A549 (cell line): ENCODE results near the gene GLIS1. TPM values are rescaled to one million over a fixed set of nuclear protein-coding genes. Genes with fewer than 3 reads are reported as not detected.

Experiments used
- ATAC-seq, 2 experiments: fragments of 200-7000 bp in 1 of 2; fragments of >200 bp in 1 of 2; cut with Nextera tagmentation in 1 of 2; cut with Tn5 transposase in 1 of 2; 3 replicates each; pipeline versions ENCODE4 v1.8.0 to v1.9.1; 2018 to 2020; ENCODE audit warnings: mild to moderate bottlenecking in 1 of 2, moderate library complexity in 1 of 2
- CTCF ChIA-PET: fragments of 300-600 bp; sonication (Branson Sonifier 250); formaldehyde crosslinking; extraction: SDS; loops from one replicate; lab custom pipeline; 2021; ENCODE audit warnings: antibody characterized with exemption, inconsistent platforms; lab: Yijun Ruan, JAX
- POLR2A ChIA-PET: fragments of 350-600 bp; formaldehyde crosslinking; extraction: SDS; loops from one replicate; lab custom pipeline; 2021; ENCODE audit warnings: antibody characterized with exemption, inconsistent platforms; lab: Yijun Ruan, JAX
- DNase-seq, 2 experiments: peaks; one replicate each; pipeline versions ENCODE4 v3.0.0 to v3.0.0-alpha.2; 2011 to 2016; ENCODE audit warnings: low read depth in 1 of 2, low spot score in 1 of 2
- FAIRE-seq: peaks from 2 replicates; lab custom pipeline; 2011; peaks lifted over from hg19 to GRCh38; lab: Jason Lieb, UNC
- H3K27ac ChIP-seq, 2 experiments: fragments of >200 bp; sonication (Bioruptor Twin); formaldehyde crosslinking; 3 replicates each; pipeline ENCODE4 v1.5.1; 2016 to 2017
- H3K4me1 ChIP-seq: fragments of >200 bp; sonication (Bioruptor Twin); formaldehyde crosslinking; 3 replicates; pipeline ENCODE4 v1.6.1; 2016
- H3K4me2 ChIP-seq: fragments of >200 bp; sonication (Bioruptor Twin); formaldehyde crosslinking; 3 replicates; pipeline ENCODE4 v1.6.1; 2016
- H3K4me3 ChIP-seq: fragments of >200 bp; sonication (Bioruptor Twin); formaldehyde crosslinking; 3 replicates; pipeline ENCODE4 v1.5.1; 2016
- H3K9me3 ChIP-seq: fragments of >200 bp; sonication (Bioruptor Twin); formaldehyde crosslinking; 3 replicates; pipeline ENCODE4 v1.6.1; 2016
- CBX8 ChIP-seq: fragments of 200-600 bp; sonication (generic); IDR thresholded peaks from 2 replicates; pipeline ENCODE4 v1.6.1; 2016
- CHD2 ChIP-seq: fragments of 150-350 bp; IDR thresholded peaks from 2 replicates; pipeline ENCODE4 v1.6.1; 2014; ENCODE audit warnings: low read length; ENCODE audit not compliant: partially characterized antibody
- EHF ChIP-seq: fragments of 250-450 bp; sonication (Bioruptor Pico); IDR thresholded peaks from 2 replicates; pipeline ENCODE4 v1.5.0; 2020; ENCODE audit warnings: mild to moderate bottlenecking
- ELK1 ChIP-seq: fragments of 150-350 bp; IDR thresholded peaks from 2 replicates; pipeline ENCODE4 v1.6.1; 2014; ENCODE audit warnings: low read depth, mild to moderate bottlenecking, low read length
- ESRRA ChIP-seq: fragments of 150-350 bp; IDR thresholded peaks from 2 replicates; pipeline ENCODE4 v1.6.1; 2014; ENCODE audit warnings: mild to moderate bottlenecking, low read length, borderline replicate concordance
- FOSB ChIP-seq: fragments of 250-450 bp; sonication (Bioruptor Pico); IDR thresholded peaks from 2 replicates; pipeline ENCODE4 v1.5.0; 2020; ENCODE audit warnings: mild to moderate bottlenecking, moderate library complexity
- FOSL2 ChIP-seq, 2 experiments: fragments of 450-650 bp in 1 of 2; fragments of >200 bp in 1 of 2; sonication (Bioruptor Twin) in 1 of 2; formaldehyde crosslinking; IDR thresholded peaks; 2 replicates each; pipeline versions ENCODE4 v1.5.0 to v1.6.1; 2016 to 2020; ENCODE audit warnings: mild to moderate bottlenecking in 1 of 2, moderate library complexity in 1 of 2
- FOXS1 ChIP-seq: fragments of 250-450 bp; sonication (Bioruptor Pico); IDR thresholded peaks from 2 replicates; pipeline ENCODE4 v1.5.0; 2020; ENCODE audit warnings: mild to moderate bottlenecking, moderate library complexity
- GATA3 ChIP-seq: IDR thresholded peaks from 2 replicates; pipeline ENCODE4 v1.6.1; 2012; ENCODE audit warnings: borderline replicate concordance
- HES2 ChIP-seq: fragments of >200 bp; sonication (Bioruptor Twin); formaldehyde crosslinking; IDR thresholded peaks from 2 replicates; pipeline ENCODE4 v1.6.1; 2016
- HEYL ChIP-seq: fragments of 250-450 bp; sonication (Bioruptor Pico); IDR thresholded peaks from 2 replicates; pipeline ENCODE4 v1.8.0; 2021; ENCODE audit warnings: mild to moderate bottlenecking, moderate library complexity
- HMGXB4 ChIP-seq: fragments of 250-450 bp; sonication (Bioruptor Pico); IDR thresholded peaks from 2 replicates; pipeline ENCODE4 v1.5.0; 2021; ENCODE audit warnings: mild to moderate bottlenecking, moderate library complexity, borderline replicate concordance
- JUNB ChIP-seq: fragments of >200 bp; sonication (Bioruptor Twin); formaldehyde crosslinking; IDR thresholded peaks from 2 replicates; pipeline ENCODE4 v1.6.1; 2016
- KDM1A ChIP-seq: fragments of 200-600 bp; sonication (generic); IDR thresholded peaks from 2 replicates; pipeline ENCODE4 v1.6.1; 2016; ENCODE audit warnings: low read depth, mild to moderate bottlenecking
- MAFK ChIP-seq: fragments of 450-650 bp; IDR thresholded peaks from 2 replicates; pipeline ENCODE4 v1.6.1; 2014; ENCODE audit not compliant: partially characterized antibody
- MAX ChIP-seq: IDR thresholded peaks from 2 replicates; pipeline ENCODE4 v1.6.1; 2012
- MYC ChIP-seq: IDR thresholded peaks from 2 replicates; pipeline ENCODE4 v1.6.1; 2012; ENCODE audit warnings: mild to moderate bottlenecking, inconsistent platforms, low read length, improper control_type of control experiment, borderline replicate concordance
- NPAS2 ChIP-seq: fragments of 250-450 bp; sonication (Bioruptor Pico); IDR thresholded peaks from 2 replicates; pipeline ENCODE4 v1.8.0; 2022; ENCODE audit warnings: mild to moderate bottlenecking, moderate library complexity, borderline replicate concordance
- NR3C1 ChIP-seq: fragments of >200 bp; sonication (Bioruptor Twin); formaldehyde crosslinking; IDR thresholded peaks from 3 replicates; pipeline ENCODE4 v1.6.1; 2017
- PHF8 ChIP-seq: fragments of 200-600 bp; sonication (generic); IDR thresholded peaks from 2 replicates; pipeline ENCODE4 v1.6.1; 2016; ENCODE audit warnings: low read depth, mild to moderate bottlenecking, antibody characterized with exemption, moderate library complexity, borderline replicate concordance
- RAD21 ChIP-seq, 2 experiments: fragments of >200 bp in 1 of 2; sonication (Bioruptor Twin) in 1 of 2; formaldehyde crosslinking in 1 of 2; IDR thresholded peaks in 1 of 2; conservative IDR thresholded peaks in 1 of 2; 2 replicates in 1 of 2; 3 replicates in 1 of 2; pipeline ENCODE4 v1.6.1; 2012 to 2018; ENCODE audit warnings: inconsistent platforms in 1 of 2
- RARB ChIP-seq: fragments of 250-450 bp; sonication (Bioruptor Pico); IDR thresholded peaks from 2 replicates; pipeline ENCODE4 v1.8.0; 2021; ENCODE audit warnings: mild to moderate bottlenecking, moderate library complexity
- RCOR1 ChIP-seq: fragments of 150-350 bp; IDR thresholded peaks from 2 replicates; pipeline ENCODE4 v1.6.1; 2014; ENCODE audit warnings: antibody characterized with exemption, low read length, low read depth
- SMC3 ChIP-seq: fragments of >200 bp; sonication (Bioruptor Twin); formaldehyde crosslinking; IDR thresholded peaks from 3 replicates; pipeline ENCODE4 v1.6.1; 2018; ENCODE audit warnings: inconsistent platforms
- SREBF2 ChIP-seq: fragments of 450-650 bp; IDR thresholded peaks from 2 replicates; pipeline ENCODE4 v1.6.1; 2014; ENCODE audit warnings: mild to moderate bottlenecking, moderate library complexity
- ZC3H11A ChIP-seq: fragments of 450-650 bp; IDR thresholded peaks from 2 replicates; pipeline ENCODE4 v1.6.1; 2014; ENCODE audit warnings: antibody characterized with exemption, mild to moderate bottlenecking
- ZSCAN20 ChIP-seq: fragments of 250-450 bp; sonication (Bioruptor Pico); IDR thresholded peaks from 2 replicates; pipeline ENCODE4 v1.8.0; 2022; ENCODE audit warnings: mild to moderate bottlenecking, moderate library complexity
- WGBS: methylation state at CpG from one replicate; pipeline ENCODE4 v1.1.6; 2017; ENCODE audit errors: missing lambda C conversion rate; 5-methylcytosine and 5-hydroxymethylcytosine counted together
- polyA plus RNA-seq, 4 experiments: library from polyadenylated mRNA; depleted of rRNA in 3 of 4; stranded (reverse); fragments of >200 nt; fragmentation: RNase III in 1 of 4; extraction: RNeasy Plus Mini Kit Qiagen cat#74134 plus additional on column Dnase treatment in 1 of 4; gene quantifications; 2 replicates in 3 of 4; 3 replicates in 1 of 4; pipeline ENCODE4 v1.2.3, GENCODE V29; 2011 to 2017
- TF ChIP-seq, protein P1 (sequence below): IDR thresholded peaks from 2 replicates; pipeline ENCODE4 v1.6.1; 2012

GLIS1 gene
- polyA plus RNA-seq, 2 of the 4 experiments (the other 2 are of a cell fraction), result 0.04 TPM; not detected in 1

DNA sequence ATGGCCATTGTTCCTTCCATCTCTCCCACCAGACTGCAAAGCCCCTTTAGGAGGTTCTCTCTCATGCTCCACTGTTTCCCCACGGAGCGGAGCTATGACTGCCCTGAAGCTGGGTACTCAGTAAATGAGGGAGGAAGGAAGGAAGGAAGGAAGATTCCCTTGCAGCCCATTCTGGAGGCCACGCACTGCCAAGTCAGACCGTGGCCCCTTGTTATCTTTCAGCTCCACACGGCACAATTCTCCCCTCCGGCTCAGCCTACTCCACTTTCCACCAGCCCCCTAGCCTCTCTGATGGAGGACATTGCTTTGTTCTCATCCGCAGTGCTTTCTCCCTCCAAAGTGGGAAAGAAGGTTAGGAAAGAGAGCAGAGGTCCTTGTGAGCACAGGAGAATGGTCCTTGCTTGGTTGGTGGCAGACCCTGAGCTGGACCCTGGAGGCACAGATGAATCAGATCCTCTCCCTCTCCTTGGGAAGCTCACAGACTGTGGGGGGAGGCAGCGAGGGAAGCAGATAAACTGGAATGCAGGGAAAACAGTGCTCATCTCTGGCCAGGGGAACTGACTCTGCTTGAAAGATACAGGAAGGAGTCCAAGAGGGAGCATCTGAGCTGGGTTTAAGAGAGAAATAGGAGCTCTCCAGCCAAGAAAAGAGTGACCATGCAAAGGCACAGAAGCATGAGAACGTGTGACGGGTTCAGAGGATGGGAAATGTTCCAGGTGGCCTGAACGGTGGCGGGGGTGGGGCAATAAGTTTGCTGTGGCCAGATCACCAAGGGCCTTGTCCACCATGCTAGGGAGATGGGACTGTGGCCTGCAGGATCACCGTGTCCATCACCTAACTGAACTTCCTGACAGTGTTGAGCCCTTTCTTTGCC, 52.6 kb downstream of the GLIS1 start:
- ChIA-PET CTCF (interaction anchor here (0.8 to 2.2 kb wide), 5 partner anchors 9 to 242 kb away, joined by 3 to 5 read pairs (median 3); no protein-coding TSS in a partner anchor), POLR2A (no interaction called here)
- Histone ChIP-seq H3K4me3 (no peak overlapping the region), H3K4me2 (no peak overlapping the region), H3K27ac (no peak overlapping the region), H3K9me3 (no peaks in the 10 kb centered on the region), H3K4me1 (no peaks in the 10 kb centered on the region)
- no peak for TF ChIP-seq GATA3
- no peak for TF ChIP-seq RARB
- no peak for TF ChIP-seq FOSL2 (IDR thresholded peaks at IDR 0.05)
- no peak for TF ChIP-seq FOSL2 (CRISPR knock-in tag; IDR thresholded peaks at IDR 0.05)
- TF ChIP-seq NPAS2, result no peak
- no peak for TF ChIP-seq HEYL (CRISPR knock-in tag)
- no peak for TF ChIP-seq MYC
- no peak for TF ChIP-seq HMGXB4 (CRISPR knock-in tag)
- no peak for TF ChIP-seq MAFK
- TF ChIP-seq ESRRA, result no peak
- no peak for ATAC-seq
- WGBS, result 62% methylated on average over 13 of the region's 13 CpGs
- no peak for FAIRE-seq
- no peak for DNase-seq

GRCh38 chr1:53685272-53686051, 53.5 kb downstream of the GLIS1 start:
- no peaks in the 10 kb centered on the region for H3K4me1 ChIP-seq
- TF ChIP-seq ELK1 (no peak), RCOR1 (no peak), MAX (no peak), NR3C1 (no peak), FOXS1 (CRISPR knock-in tag) (no peak), ZC3H11A (no peak), NPAS2 (no peak), SMC3 (no peak), SREBF2 (no peak), CBX8 (no peak), KDM1A (no peak)
- CTCF ChIA-PET, result interaction anchor here (1.6 to 4.0 kb wide), 3 partner anchors 10 to 242 kb away, joined by 3 to 41 read pairs (median 5); no protein-coding TSS in a partner anchor
- ATAC-seq (no peak; a peak in 1 of 6 replicates), FAIRE-seq (no peak), DNase-seq (no peak)
- POLR2A ChIA-PET, result no interaction called here
- no peak overlapping the region for H3K27ac ChIP-seq
- whole genome bisulfite sequencing, result 54% methylated on average over 17 of the region's 28 CpGs
- H3K9me3 ChIP-seq, result no peaks in the 10 kb centered on the region
- peak overlapping the region; percentile 19; the same call in 1 of the 3 replicates for H3K4me2 ChIP-seq
- H3K4me3 ChIP-seq, result no peak overlapping the region

DNA sequence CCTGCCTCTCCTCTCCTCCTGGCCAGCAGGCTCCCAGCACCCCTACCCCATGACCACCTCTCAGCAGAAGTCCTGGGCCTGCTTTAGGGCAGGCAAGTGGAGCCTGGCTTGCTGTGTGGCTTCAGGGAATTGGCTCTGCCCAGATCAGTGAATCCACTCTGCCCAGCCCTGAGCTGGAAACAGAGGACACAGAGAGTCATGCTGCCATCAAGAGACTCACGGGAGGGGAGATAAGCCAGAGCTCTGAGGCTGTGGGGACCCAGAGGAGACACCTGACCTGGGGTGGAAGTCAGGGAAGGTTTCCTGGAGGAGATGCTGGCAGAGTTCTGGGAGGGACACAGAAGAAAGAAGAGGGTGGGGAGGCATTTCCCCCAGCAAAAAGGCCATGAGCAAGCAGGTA, 54.2 kb downstream of the GLIS1 start:
- DNase-seq, result no peak
- ATAC-seq, result no peak
- 78% methylated on average over 1 of the region's 1 CpG for WGBS
- ChIA-PET POLR2A (no interaction called here), CTCF (interaction anchor here (2.2 to 4.0 kb wide), 2 partner anchors 10 to 199 kb away, joined by 5 to 41 read pairs; no protein-coding TSS in a partner anchor)
- no peak for FAIRE-seq
- no peak overlapping the region for H3K4me2 ChIP-seq
- no peak overlapping the region for H3K27ac ChIP-seq
- no peaks in the 10 kb centered on the region for H3K9me3 ChIP-seq
- H3K4me1 ChIP-seq, result no peaks in the 10 kb centered on the region
- no peak overlapping the region for H3K4me3 ChIP-seq
- TF ChIP-seq, protein P1, sequence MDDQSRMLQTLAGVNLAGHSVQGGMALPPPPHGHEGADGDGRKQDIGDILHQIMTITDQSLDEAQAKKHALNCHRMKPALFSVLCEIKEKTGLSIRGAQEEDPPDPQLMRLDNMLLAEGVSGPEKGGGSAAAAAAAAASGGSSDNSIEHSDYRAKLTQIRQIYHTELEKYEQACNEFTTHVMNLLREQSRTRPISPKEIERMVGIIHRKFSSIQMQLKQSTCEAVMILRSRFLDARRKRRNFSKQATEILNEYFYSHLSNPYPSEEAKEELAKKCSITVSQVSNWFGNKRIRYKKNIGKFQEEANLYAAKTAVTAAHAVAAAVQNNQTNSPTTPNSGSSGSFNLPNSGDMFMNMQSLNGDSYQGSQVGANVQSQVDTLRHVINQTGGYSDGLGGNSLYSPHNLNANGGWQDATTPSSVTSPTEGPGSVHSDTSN, result no peak
- no peak for TF ChIP-seq FOSL2 (IDR thresholded peaks at IDR 0.05)
- no peak for TF ChIP-seq FOSL2 (CRISPR knock-in tag; IDR thresholded peaks at IDR 0.05)
- no peak for TF ChIP-seq NPAS2
- TF ChIP-seq ZC3H11A, result no peak
- no peak for TF ChIP-seq PHF8
- no peak for TF ChIP-seq RCOR1
- no peak for TF ChIP-seq ZSCAN20 (CRISPR knock-in tag)
- no peak for TF ChIP-seq FOSB (CRISPR knock-in tag)
- TF ChIP-seq KDM1A, result no peak
- no peak for TF ChIP-seq CHD2
- TF ChIP-seq JUNB, result no peak
- no peak for TF ChIP-seq HES2
- no peak for TF ChIP-seq SREBF2
- TF ChIP-seq RAD21 (conservative IDR thresholded peaks at IDR 0.05 in 1 of 2, IDR thresholded peaks at IDR 0.05 in 1 of 2), result no peak
- no peak for TF ChIP-seq RARB
- TF ChIP-seq EHF (CRISPR knock-in tag), result no peak
- no peak for TF ChIP-seq CBX8
